GM10847 (cell line): ENCODE results near the gene CCDC191.

Source experiments
- POLR2A ChIP-seq: IDR thresholded peaks from 2 replicates; pipeline ENCODE4 v1.6.1; 2011; ENCODE audit not compliant: insufficient read length; ENCODE audit errors: extremely low read depth

CCDC191 gene

GRCh38 chr3:113948015-113948917, 108.1 kb downstream of the CCDC191 start:
- no peak for TF ChIP-seq POLR2A

GRCh38 chr3:113947372-113948014, 108.8 kb downstream of the CCDC191 start, which contains the start of gene ZDHHC23:
ZDHHC23 (plus strand) TSS chr3:113948013; CDS start chr3:113948803, 790 bp downstream.
- no peak for TF ChIP-seq POLR2A

- no peak for TF ChIP-seq POLR2A
Observed at GRCh38 chr3:113946831-113947230, 109.5 kb downstream of the CCDC191 start.

DNA sequence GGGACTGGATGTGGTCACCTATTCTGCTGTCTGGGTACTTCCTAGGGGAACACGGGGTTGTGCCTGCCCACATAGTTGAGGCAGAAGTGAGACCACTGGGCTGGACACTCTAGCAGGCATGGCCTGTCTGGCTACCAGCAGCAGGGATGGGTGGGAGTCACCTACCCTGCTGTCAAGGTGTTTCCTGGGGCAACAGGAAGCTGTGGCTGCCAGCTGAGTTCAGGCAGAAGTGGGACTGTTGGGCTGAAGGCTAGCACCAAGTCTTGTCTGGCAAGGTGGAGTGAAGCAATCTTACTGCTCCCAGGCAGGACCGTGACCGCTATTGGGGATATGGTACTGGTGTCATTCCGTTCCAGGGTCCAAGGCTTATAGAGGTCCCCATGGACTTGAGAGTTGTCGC, 128.8 kb downstream of the CCDC191 start:
- TF ChIP-seq POLR2A = no peak

GRCh38 chr3:113914646-113915045, 141.7 kb downstream of the CCDC191 start:
- TF ChIP-seq POLR2A = no peak
